ENCODE data around the gene NAV3.

DNA sequence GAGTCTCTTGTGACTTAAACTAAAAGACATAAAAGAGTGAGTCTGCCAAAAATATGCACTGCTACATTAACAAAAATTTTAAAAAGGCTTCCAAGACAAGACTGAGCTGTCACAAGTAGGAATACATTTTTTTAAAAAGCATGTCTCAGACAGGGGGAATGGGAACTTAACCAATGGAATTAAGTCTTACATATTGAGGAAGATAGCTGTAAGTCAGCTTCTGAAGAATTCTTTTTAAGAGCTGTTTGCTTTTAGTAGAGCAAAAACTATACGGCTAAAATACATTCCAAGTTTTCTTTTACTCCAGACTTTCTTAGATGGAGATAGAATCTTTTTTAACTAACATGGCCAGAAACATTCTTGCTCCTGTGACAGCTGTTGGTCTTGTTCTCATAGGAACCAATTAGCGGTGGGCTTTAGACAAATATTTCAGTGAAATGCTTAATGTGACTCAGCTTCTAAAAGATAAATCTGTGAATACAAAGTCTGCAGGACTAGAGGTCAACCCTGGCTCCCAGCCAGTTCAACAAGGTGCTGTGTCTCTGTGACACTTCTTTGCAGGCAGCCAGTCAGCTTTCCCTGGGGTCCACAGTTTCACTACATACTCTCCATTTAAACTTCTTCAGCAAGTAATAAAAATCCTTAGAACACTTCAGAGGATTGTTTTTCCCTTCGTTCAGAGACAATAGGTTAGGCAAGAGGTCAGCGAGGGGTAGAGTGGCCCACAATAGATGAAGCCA lies 187.6 kb downstream of the NAV3 start:
- TF ChIP-seq CTCF (conservative IDR thresholded peaks at IDR 0.05; ENCODE audit: low read length): no peak
- no peak for TF ChIP-seq EZH2phosphoT487 (IDR thresholded peaks at IDR 0.05; ENCODE audit: borderline replicate concordance)
